ENCODE results near the gene NADSYN1. TPM values are rescaled to one million over a fixed set of nuclear protein-coding genes. Genes with fewer than 3 reads are reported as not detected.

The NADSYN1 gene
- total RNA-seq, 2 experiments from 2014 or later: 70.9 to 122 TPM

DNA sequence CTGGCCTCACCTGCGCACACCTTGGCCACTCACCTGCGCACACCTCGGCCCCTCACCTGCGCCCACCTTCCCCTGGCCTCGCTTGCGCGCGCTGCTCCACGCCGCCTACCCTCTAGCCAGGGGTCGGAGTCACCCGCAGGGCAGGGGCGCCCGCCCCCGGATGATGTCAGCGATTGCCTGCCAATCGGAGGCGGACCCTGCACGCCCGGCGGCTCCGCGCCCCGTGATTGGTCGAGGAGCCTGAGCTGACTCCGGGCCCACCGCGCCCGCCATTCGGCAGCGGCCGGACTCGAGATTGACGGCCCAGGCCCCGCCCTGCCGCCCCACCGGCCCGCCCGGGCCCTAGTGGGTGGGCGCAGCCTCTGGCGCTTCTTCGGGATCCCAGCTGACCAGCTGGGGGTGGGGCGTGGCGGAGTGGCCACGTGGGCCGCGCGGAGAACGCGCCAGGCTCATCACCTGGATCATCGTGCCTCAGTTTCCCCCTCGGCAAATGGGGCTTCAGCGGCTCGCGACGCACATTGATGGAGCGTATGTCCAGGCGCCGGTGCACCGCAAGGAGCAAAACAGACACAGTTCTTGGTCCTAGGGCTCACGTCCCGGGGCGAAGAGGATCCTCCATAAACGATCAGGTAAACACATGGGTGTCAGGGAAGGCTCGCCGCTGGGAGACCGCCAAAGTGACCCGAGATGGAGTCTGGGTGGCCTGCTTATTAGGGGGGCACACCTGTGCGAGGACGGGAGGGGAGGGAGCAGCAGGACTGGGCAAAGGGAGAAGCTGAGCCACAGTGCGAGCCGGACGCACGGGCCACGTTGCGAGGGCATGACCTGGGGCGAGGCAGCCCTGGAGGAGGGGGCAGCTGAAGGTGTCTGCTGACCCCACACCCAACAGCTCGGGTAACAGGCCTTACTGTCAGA, 4.5 kb upstream of the NADSYN1 start, which contains the start of gene DHCR7:
Gene DHCR7 (minus strand): TSS at position 137 of the 915 bp plus-strand sequence. CDS start 3,441 bp downstream, outside the sequence.
- Histone ChIP-seq H3K4me2 (ENCODE audit: low read length) (peak within 1 kb of the TSS; percentile 90), H3K79me2 (ENCODE audit: insufficient read depth, low read depth, low read length) (peaks cover 30% of the 10 kb centered on the region; the same call in 1 of the 2 replicates), H3K9me2 (ENCODE audit: insufficient read depth, low read length) (no peaks in the 10 kb centered on the region), H3K27ac (ENCODE audit: low read depth, low read length, poor library complexity, severe bottlenecking) (peak within 1 kb of the TSS; percentile 38), H2AFZ (ENCODE audit: low read length) (peak within 1 kb of the TSS; percentile 85; the same call in 1 of the 2 replicates), H3K9me3 (ENCODE audit: low read length) (peaks cover 15% of the 10 kb centered on the region), H4K20me1 (ENCODE audit: insufficient read depth, low read length) (no peaks in the 10 kb centered on the region), H3K4me3 (ENCODE audit: low read depth, low read length, poor library complexity, severe bottlenecking) (peak within 1 kb of the TSS; percentile 91), H3K36me3 (ENCODE audit: insufficient read depth, low read length) (peaks cover 38% of the 10 kb centered on the region), H3K4me1 (ENCODE audit: insufficient read depth, low read length, poor library complexity, severe bottlenecking) (peaks cover 40% of the 10 kb centered on the region)
- no peak for TF ChIP-seq EZH2phosphoT487 (IDR thresholded peaks at IDR 0.05; ENCODE audit: borderline replicate concordance, low read depth, low read length)
- TF ChIP-seq CTCF (conservative IDR thresholded peaks at IDR 0.05; ENCODE audit: low read length): no peak
- intact Hi-C loops (cut with micrococcal nuclease; ENCODE audit: unreplicated experiment): loop anchor here (2.0 kb wide), 1 partner anchor 22 kb away; no protein-coding TSS in a partner anchor
- BruUV-seq (replicated peaks): no TSS peak
- peak; percentile 97 for DNase-seq (ENCODE audit: low spot score)
- CTCF ChIA-PET (ENCODE audit: unreplicated experiment): interaction anchor here (0.6 to 1.2 kb wide), 3 partner anchors 23 to 249 kb away, joined by 3 to 4 read pairs (median 3); no protein-coding TSS in a partner anchor
- POLR2A ChIA-PET: interaction anchor here (0.6 to 1.7 kb wide), 10 partner anchors 19 to 776 kb away, joined by 3 to 5 read pairs (median 4); no protein-coding TSS in a partner anchor

DNA sequence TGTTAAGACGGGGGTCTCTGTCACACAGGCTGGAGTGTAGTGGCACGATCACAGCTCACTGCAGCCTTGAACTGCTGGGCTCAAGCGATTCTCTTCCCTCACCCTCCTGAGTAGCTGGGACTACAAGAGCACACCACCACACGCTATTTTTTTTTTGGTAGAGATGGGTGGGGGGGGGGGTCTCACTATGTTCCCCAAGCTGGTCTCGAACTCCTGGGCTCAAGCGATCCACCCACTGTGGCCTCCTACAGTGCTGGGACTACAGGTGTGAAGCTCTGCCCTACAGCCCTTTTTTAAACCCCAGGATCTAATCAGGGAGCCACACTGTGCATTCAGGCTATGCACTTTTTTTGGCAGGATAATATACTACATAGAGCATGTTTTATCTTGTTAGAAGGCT, 3.4 kb upstream of the NADSYN1 start:
- Histone ChIP-seq H3K4me1 (ENCODE audit: insufficient read depth, low read length, poor library complexity, severe bottlenecking) (peaks cover 49% of the 10 kb centered on the region), H4K20me1 (ENCODE audit: insufficient read depth, low read length) (no peaks in the 10 kb centered on the region), H3K9me2 (ENCODE audit: insufficient read depth, low read length) (no peaks in the 10 kb centered on the region), H2AFZ (ENCODE audit: low read length) (no peak overlapping the region), H3K79me2 (ENCODE audit: insufficient read depth, low read depth, low read length) (peaks cover 37% of the 10 kb centered on the region; the same call in 1 of the 2 replicates), H3K4me3 (ENCODE audit: low read depth, low read length, poor library complexity, severe bottlenecking) (peak overlapping the region; percentile 91), H3K36me3 (ENCODE audit: insufficient read depth, low read length) (peaks cover 27% of the 10 kb centered on the region), H3K4me2 (ENCODE audit: low read length) (peak overlapping the region; percentile 72), H3K9me3 (ENCODE audit: low read length) (peaks cover 15% of the 10 kb centered on the region), H3K27ac (ENCODE audit: low read depth, low read length, poor library complexity, severe bottlenecking) (peak overlapping the region; percentile 38)
- BruUV-seq (replicated peaks): no TSS peak
- ChIA-PET CTCF (ENCODE audit: unreplicated experiment) (interaction anchor here (0.6 kb wide), 1 partner anchor 250 kb away, joined by 3 read pairs; no protein-coding TSS in a partner anchor), POLR2A (interaction anchor here (0.7 to 1.5 kb wide), 4 partner anchors 15 to 52 kb away, joined by 3 to 6 read pairs (median 3); no protein-coding TSS in a partner anchor)
- peak; percentile 21 for DNase-seq (ENCODE audit: low spot score)
- TF ChIP-seq EZH2phosphoT487 (IDR thresholded peaks at IDR 0.05; ENCODE audit: borderline replicate concordance, low read depth, low read length): no peak
- TF ChIP-seq CTCF (conservative IDR thresholded peaks at IDR 0.05; ENCODE audit: low read length): no peak
- intact Hi-C loops (cut with micrococcal nuclease; ENCODE audit: unreplicated experiment): loop anchor here (2.0 kb wide), 1 partner anchor 23 kb away; no protein-coding TSS in a partner anchor
